SHP77 treated with DMSO at 0.1 percent for 48 hours (cell line): ENCODE results near the gene FOXB2.

ENCODE experiments used
- DNase-seq: peaks from one replicate; lab custom pipeline; 2025; lab: John Stamatoyannopoulos, UW

Gene FOXB2

GRCh38 chr9:77066388-77066787 is 46.9 kb downstream of the FOXB2 start:
- no peak for DNase-seq
